IMR-90 (cell line): Measurements from ENCODE around the gene NOS3. TPM values are rescaled to one million over a fixed set of nuclear protein-coding genes. Genes with fewer than 3 reads are reported as not detected.
A peak's percentile ranks its signal among the peaks of the same experiment; 100 is the strongest.

Source experiments
- ATAC-seq: fragments of 200-7000 bp; cut with Tn5 transposase; 2 replicates; pipeline ENCODE4 v1.9.1; 2020; ENCODE audit warnings: low read depth, mild to moderate bottlenecking, moderate library complexity
- BruUV-seq: library from RNA; stranded (reverse); fragments of 400-500 nt; replicated peaks from 2 replicates; lab custom pipeline; 2021; lab: Mats Ljungman, UMichigan
- CTCF ChIA-PET: fragments of 300-600 bp; formaldehyde crosslinking; extraction: SDS; loops from one replicate; lab custom pipeline; 2021; ENCODE audit warnings: antibody characterized with exemption; lab: Yijun Ruan, JAX
- POLR2A ChIA-PET: fragments of 300-600 bp; sonication (Branson Sonifier 250); formaldehyde crosslinking; loops from one replicate; lab custom pipeline; 2022; ENCODE audit warnings: antibody characterized with exemption; ENCODE audit not compliant: unreplicated experiment; lab: Charles Lee
- DNase-seq: peaks from one replicate; pipeline ENCODE4 v3.0.0; 2013
- H2AFZ ChIP-seq: replicated peaks from 2 replicates; pipeline ENCODE3; 2013; ENCODE audit warnings: low read length, mild to moderate bottlenecking; ENCODE audit not compliant: poor library complexity
- H2AK5ac ChIP-seq: 2 replicates; pipeline ENCODE4 v1.6.1; 2013; ENCODE audit warnings: low read depth, low read length, inconsistent platforms
- H2AK9ac ChIP-seq: replicated peaks from 2 replicates; pipeline ENCODE3; 2013; ENCODE audit warnings: mild to moderate bottlenecking, low read depth, low read length, moderate library complexity; ENCODE audit not compliant: poor library complexity
- H2BK120ac ChIP-seq: 2 replicates; pipeline ENCODE4 v1.6.1; 2013; ENCODE audit warnings: low read depth, low read length, inconsistent platforms
- H2BK15ac ChIP-seq: 3 replicates; pipeline ENCODE4 v1.6.1; 2013; ENCODE audit warnings: low read depth, low read length, inconsistent platforms
- H2BK20ac ChIP-seq: 2 replicates; pipeline ENCODE4 v1.6.1; 2013; ENCODE audit warnings: low read depth, mild to moderate bottlenecking, inconsistent platforms, low read length, moderate library complexity
- H2BK5ac ChIP-seq: 2 replicates; pipeline ENCODE4 v1.6.1; 2013; ENCODE audit warnings: mild to moderate bottlenecking, low read depth, low read length, inconsistent platforms; ENCODE audit not compliant: poor library complexity, severe bottlenecking
- H3K14ac ChIP-seq: replicated peaks from 2 replicates; pipeline ENCODE4 v1.6.1; 2013; ENCODE audit warnings: low read depth, low read length, inconsistent platforms
- H3K18ac ChIP-seq: 2 replicates; pipeline ENCODE4 v1.6.1; 2013; ENCODE audit warnings: low read depth, low read length, control low read depth
- H3K23ac ChIP-seq: 2 replicates; pipeline ENCODE4 v1.6.1; 2013; ENCODE audit warnings: low read depth, low read length, inconsistent platforms
- H3K27ac ChIP-seq: 2 replicates; pipeline ENCODE4 v1.5.1; 2013; ENCODE audit warnings: mild to moderate bottlenecking, control low read depth, low read length; ENCODE audit not compliant: insufficient read depth
- H3K27me3 ChIP-seq: 2 replicates; pipeline ENCODE4 v1.6.1; 2013; ENCODE audit warnings: low read length; ENCODE audit not compliant: control insufficient read depth, insufficient read depth
- H3K36me3 ChIP-seq: 2 replicates; pipeline ENCODE4 v1.6.1; 2013; ENCODE audit warnings: low read length, mixed read lengths; ENCODE audit not compliant: control insufficient read depth, insufficient read depth
- H3K4ac ChIP-seq: 2 replicates; pipeline ENCODE4 v1.6.1; 2013; ENCODE audit warnings: low read depth, low read length, inconsistent platforms
- H3K4me1 ChIP-seq: 2 replicates; pipeline ENCODE4 v1.6.1; 2013; ENCODE audit warnings: low read length, mixed read lengths; ENCODE audit not compliant: control insufficient read depth, insufficient read depth
- H3K4me2 ChIP-seq: 2 replicates; pipeline ENCODE4 v1.6.1; 2013; ENCODE audit warnings: low read depth, mild to moderate bottlenecking, control low read depth, low read length, moderate library complexity
- H3K4me3 ChIP-seq: 2 replicates; pipeline ENCODE4 v1.5.1; 2013; ENCODE audit warnings: low read depth, mild to moderate bottlenecking, control low read depth, low read length, moderate library complexity; ENCODE audit not compliant: insufficient read depth
- H3K56ac ChIP-seq: 2 replicates; pipeline ENCODE4 v1.6.1; 2013; ENCODE audit warnings: low read length, inconsistent platforms; ENCODE audit not compliant: insufficient read depth; ENCODE audit errors: extremely low read depth
- H3K79me1 ChIP-seq, 2 experiments: 2 replicates each; pipeline ENCODE4 v1.6.1; 2013; ENCODE audit warnings: low read length in 2 of 2, inconsistent platforms in 1 of 2, low read depth in 1 of 2
- H3K9ac ChIP-seq: 2 replicates; pipeline ENCODE4 v1.6.1; 2013; ENCODE audit warnings: low read depth, low read length, control low read depth
- H3K9me1 ChIP-seq: 2 replicates; pipeline ENCODE4 v1.6.1; 2013; ENCODE audit warnings: low read length, inconsistent platforms; ENCODE audit not compliant: insufficient read depth
- H3K9me3 ChIP-seq: 2 replicates; pipeline ENCODE4 v1.6.1; 2013; ENCODE audit warnings: low read length; ENCODE audit not compliant: control insufficient read depth, insufficient read depth
- H4K20me1 ChIP-seq: 2 replicates; pipeline ENCODE4 v1.6.1; 2013; ENCODE audit warnings: low read length, inconsistent platforms; ENCODE audit not compliant: insufficient read depth
- H4K5ac ChIP-seq: 2 replicates; pipeline ENCODE4 v1.6.1; 2013; ENCODE audit warnings: mild to moderate bottlenecking, low read depth, low read length, control low read depth
- H4K8ac ChIP-seq, 2 experiments: 2 replicates each; pipeline ENCODE4 v1.6.1; 2013; ENCODE audit warnings: low read depth in 2 of 2, low read length in 2 of 2, control low read depth in 1 of 2, inconsistent platforms in 1 of 2
- H4K91ac ChIP-seq: 2 replicates; pipeline ENCODE4 v1.6.1; 2013; ENCODE audit warnings: low read depth, low read length, inconsistent platforms; ENCODE audit not compliant: insufficient read depth
- CEBPB ChIP-seq: IDR thresholded peaks from 2 replicates; pipeline ENCODE4 v1.6.1; 2012; ENCODE audit warnings: low read depth, low read length, improper control_type of control experiment
- CHD1 ChIP-seq: IDR thresholded peaks from 2 replicates; pipeline ENCODE4 v1.6.1; 2012; ENCODE audit warnings: low read depth, low read length, improper control_type of control experiment
- POLR2A ChIP-seq: IDR thresholded peaks from 2 replicates; pipeline ENCODE4 v1.6.1; 2012; ENCODE audit warnings: mild to moderate bottlenecking, low read depth, low read length
- WGBS, 2 experiments: methylation state at CpG; one replicate each; pipeline versions ENCODE4 v1.1.5 to v1.1.7; 2013; ENCODE audit warnings: missing lambda C conversion rate in 2 of 2; ENCODE audit not compliant: insufficient read length in 1 of 2; ENCODE audit errors: extremely low coverage in 2 of 2; 5-methylcytosine and 5-hydroxymethylcytosine counted together
- dilution Hi-C: fragments of 300-500 bp; cut with HindIII; formaldehyde crosslinking; loops from one replicate; pipeline ENCODE4 v1.14.3; 2018; ENCODE audit warnings: low sequenced_read_pairs; ENCODE audit not compliant: unreplicated experiment
- in situ Hi-C: fragments of 300-500 bp; cut with MboI; formaldehyde crosslinking; loops from 3 replicates; pipeline ENCODE4 v1.14.3; 2019; ENCODE audit warnings: low sequenced_read_pairs, inconsistent platforms, mixed read lengths
- intact Hi-C: fragments of 100-400 bp; cut with micrococcal nuclease; formaldehyde crosslinking; loops from 2 replicates; pipeline ENCODE4 v1.10.0; 2022
- polyA plus RNA-seq, 3 experiments: library from polyadenylated mRNA; depleted of rRNA; stranded (reverse); fragments of >200 nt; gene quantifications; 2 replicates each; pipeline ENCODE4 v1.2.3, GENCODE V29; 2012; ENCODE audit warnings: low replicate concordance in 1 of 3
- total RNA-seq: library from RNA; depleted of rRNA; stranded (reverse); fragments of >200 nt; gene quantifications from 2 replicates; pipeline ENCODE4 v1.2.3, GENCODE V29; 2012
- TF ChIP-seq, protein P1 (sequence below): fragments of 150-350 bp; IDR thresholded peaks from 2 replicates; pipeline ENCODE4 v1.6.1; 2016; ENCODE audit warnings: low read depth, mild to moderate bottlenecking, low read length, moderate library complexity, borderline replicate concordance

Gene NOS3
- total and polyA plus RNA-seq, 2 of the 4 experiments (the other 2 are of a cell fraction), result 0.72 to 2.0 TPM

DNA sequence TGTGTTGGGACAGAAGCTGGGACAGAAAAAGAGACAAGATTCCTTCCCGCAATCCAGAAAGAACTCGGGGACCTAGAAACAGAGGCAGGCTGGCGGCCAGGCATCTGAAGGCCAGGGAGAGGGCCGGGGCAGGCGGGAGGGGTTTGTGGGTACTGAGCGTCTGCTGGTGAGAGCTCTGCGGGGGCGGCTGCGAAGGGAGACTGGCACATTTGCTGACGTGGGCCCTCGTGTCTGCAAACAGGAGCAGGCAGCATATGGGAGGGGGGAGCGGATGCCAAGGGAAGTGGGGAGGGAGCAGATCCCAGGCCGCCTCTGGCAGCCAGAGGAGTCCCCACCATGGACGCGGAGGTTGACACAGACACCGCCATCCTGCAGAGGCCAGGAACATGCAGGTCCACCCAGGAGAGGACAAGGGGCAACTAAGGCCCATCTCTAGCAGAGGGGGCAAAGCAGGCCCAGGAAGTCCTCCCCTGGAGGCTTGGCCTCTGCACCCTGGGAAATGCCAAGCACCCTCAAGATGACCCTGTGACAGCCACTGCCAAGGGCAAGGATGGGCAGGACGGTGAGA, 44.9 kb upstream of the NOS3 start:
- H3K9ac ChIP-seq, result no peak overlapping the region
- no peaks in the 10 kb centered on the region for H4K20me1 ChIP-seq
- H3K23ac ChIP-seq, result no peak overlapping the region
- H3K4me3 ChIP-seq, result no peak overlapping the region
- H3K18ac ChIP-seq, result no peak overlapping the region
- H2BK15ac ChIP-seq, result no peak overlapping the region
- no peak overlapping the region for H3K27ac ChIP-seq
- H3K14ac ChIP-seq, result no peak overlapping the region
- no peak overlapping the region for H3K4me2 ChIP-seq
- H2BK120ac ChIP-seq, result no peak overlapping the region
- peak overlapping the region; percentile 32 for H2AFZ ChIP-seq
- ATAC-seq, result no peak
- no peak for DNase-seq
- no peak for TF ChIP-seq CEBPB
- TF ChIP-seq, protein P1, sequence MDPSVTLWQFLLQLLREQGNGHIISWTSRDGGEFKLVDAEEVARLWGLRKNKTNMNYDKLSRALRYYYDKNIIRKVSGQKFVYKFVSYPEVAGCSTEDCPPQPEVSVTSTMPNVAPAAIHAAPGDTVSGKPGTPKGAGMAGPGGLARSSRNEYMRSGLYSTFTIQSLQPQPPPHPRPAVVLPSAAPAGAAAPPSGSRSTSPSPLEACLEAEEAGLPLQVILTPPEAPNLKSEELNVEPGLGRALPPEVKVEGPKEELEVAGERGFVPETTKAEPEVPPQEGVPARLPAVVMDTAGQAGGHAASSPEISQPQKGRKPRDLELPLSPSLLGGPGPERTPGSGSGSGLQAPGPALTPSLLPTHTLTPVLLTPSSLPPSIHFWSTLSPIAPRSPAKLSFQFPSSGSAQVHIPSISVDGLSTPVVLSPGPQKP, result no peak
- no peak for TF ChIP-seq CHD1
- TF ChIP-seq POLR2A, result no peak
- no peak overlapping the region for H2BK20ac ChIP-seq
- ChIA-PET CTCF (no interaction called here), POLR2A (no interaction called here)
- H3K4me1 ChIP-seq, result peaks cover 3% of the 10 kb centered on the region; the same call in 1 of the 2 replicates
- dilution Hi-C loops, result no loop called here
- H2BK5ac ChIP-seq, result no peak overlapping the region
- no TSS peak for BruUV-seq
- WGBS, 2 experiments, result 68% methylated on average over 12 of the region's 17 CpGs; no CpG with 5 or more reads in 1 of the 2 experiments
- no peak overlapping the region for H4K8ac ChIP-seq
- H4K5ac ChIP-seq, result no peak overlapping the region
- no peak overlapping the region for H3K56ac ChIP-seq
- no peaks in the 10 kb centered on the region for H3K79me1 ChIP-seq
- H3K4ac ChIP-seq, result no peak overlapping the region
- in situ Hi-C loops, result no loop called here
- no peaks in the 10 kb centered on the region for H3K27me3 ChIP-seq
- H2AK9ac ChIP-seq, result no peak overlapping the region
- intact Hi-C loops, result no loop called here
- H2AK5ac ChIP-seq, result no peak overlapping the region
- H3K9me1 ChIP-seq, result no peaks in the 10 kb centered on the region
- H3K36me3 ChIP-seq, result peaks cover 4% of the 10 kb centered on the region; the same call in 1 of the 2 replicates
- no peaks in the 10 kb centered on the region for H3K9me3 ChIP-seq
- H4K91ac ChIP-seq, result no peak overlapping the region
